HG03066 (cell line): ENCODE results near the gene DYSF.

Source experiments
- ATAC-seq: cut with Tn5 transposase; IDR thresholded peaks from one replicate; pipeline ENCODE4 v1.9.1; 2021; ENCODE audit warnings: low read depth; ENCODE audit not compliant: unreplicated experiment

Gene DYSF

DNA sequence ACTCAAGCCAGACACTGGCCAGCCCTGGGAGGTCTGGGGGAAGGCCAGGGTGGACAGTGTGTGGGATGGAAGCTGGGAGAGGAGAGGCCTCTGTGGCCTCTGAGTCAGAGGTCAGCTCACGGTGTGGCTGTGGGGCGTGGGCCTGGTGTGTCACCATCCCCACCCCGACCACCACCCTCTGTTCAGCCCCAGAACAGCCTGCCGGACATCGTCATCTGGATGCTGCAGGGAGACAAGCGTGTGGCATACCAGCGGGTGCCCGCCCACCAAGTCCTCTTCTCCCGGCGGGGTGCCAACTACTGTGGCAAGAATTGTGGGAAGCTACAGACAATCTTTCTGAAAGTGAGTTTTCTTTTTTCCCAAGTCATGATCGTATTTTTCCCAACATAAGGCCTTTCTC lies 110.5 kb downstream of the DYSF start:
- no peak for ATAC-seq

- no peak for ATAC-seq
These were observed 111.0 kb downstream of the DYSF start for GRCh38 chr2:71564361-71564760.

DNA sequence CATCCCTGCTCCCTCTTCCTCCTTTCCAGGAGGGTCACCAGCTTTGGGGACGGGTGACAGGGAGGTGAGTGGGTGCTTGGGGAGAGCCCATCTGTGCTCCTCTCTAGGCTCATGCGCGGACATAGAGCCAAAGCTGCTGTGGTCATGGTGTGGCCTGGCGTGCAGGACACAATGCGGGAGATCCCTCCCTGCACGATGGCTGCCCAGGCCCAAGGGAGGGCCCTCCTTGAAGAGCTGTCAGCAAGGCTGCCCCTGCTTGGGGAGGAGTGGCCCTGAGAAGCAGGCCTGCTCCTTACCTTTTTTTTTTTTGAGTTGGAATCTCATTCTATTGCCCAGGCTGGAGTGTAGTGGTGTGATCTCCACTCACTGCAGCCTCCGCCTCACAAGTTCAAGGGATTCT lies 111.4 kb downstream of the DYSF start:
- ATAC-seq = no peak

DNA sequence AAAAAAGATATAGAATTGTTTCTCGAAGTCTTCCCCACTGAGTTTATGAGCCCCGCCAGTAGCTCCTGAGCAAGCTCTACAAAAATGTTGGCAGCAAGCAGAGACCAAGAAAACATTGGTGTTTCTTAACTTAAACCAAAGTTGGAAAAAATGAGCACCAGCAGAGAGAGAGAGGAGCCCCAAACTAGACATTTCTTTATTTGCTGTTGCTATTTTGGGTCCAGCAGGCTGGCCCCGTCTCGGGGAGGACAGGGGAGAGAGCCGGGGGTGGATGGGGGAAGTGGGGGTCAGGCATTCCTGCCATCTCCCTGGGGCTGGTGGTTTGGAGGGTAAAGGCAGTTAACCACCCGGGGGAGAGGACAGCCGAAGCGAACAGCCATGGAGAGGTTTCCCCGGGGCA lies 113.0 kb downstream of the DYSF start:
- no peak for ATAC-seq

DNA sequence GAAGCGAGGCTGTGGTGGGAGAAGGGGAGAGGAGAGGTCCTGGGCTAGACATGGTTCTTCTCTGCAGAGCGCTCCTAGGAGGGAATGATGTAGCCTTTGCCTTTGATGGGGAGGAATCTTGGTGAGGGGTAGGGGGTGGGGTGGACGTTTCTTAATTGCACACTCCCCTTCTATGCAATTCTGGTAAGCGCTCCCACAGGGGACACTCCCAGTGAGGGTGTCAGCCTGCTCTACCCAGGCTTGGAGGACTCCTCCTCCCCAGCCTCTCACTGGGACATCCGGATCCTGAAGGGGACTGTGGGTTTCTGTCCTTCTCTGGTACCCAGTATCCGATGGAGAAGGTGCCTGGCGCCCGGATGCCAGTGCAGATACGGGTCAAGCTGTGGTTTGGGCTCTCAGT lies 114.3 kb downstream of the DYSF start:
- ATAC-seq = no peak

DNA sequence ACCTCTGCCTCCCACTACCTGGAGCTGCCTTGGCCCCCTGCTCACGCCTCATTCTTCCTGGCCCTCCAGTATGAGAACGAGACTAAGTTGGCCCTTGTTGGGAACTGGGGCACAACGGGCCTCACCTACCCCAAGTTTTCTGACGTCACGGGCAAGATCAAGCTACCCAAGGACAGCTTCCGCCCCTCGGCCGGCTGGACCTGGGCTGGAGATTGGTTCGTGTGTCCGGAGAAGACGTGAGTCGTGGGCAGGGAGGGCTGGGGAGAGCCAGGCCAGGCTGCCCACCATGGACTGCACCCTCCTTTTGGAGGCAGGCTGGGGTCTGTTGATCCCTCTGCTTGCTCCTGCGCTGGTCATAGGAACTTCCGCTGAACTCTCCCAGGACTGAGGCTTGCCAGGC lies 114.7 kb downstream of the DYSF start:
- ATAC-seq = no peak

GRCh38 chr2:71570511-71570910 lies 117.2 kb downstream of the DYSF start:
- no peak for ATAC-seq

- ATAC-seq = no peak
These were observed 117.6 kb downstream of the DYSF start for GRCh38 chr2:71570951-71571460.

DNA sequence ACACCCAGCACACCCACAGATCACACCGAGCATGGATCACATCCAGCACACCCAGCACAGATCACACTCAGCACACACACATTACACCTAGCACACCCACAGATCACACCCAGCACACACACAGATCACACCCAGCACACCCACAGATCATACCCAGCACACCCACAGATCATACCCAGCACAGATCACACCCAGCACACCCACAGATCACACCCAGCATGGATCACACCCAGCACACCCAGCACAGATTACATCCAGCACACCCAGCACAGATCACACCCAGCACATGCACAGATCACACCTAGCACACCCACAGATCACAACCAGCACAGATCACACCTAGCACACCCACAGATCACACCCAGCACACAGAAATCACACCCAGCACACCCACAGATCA lies 118.6 kb downstream of the DYSF start:
- no peak for ATAC-seq

DNA sequence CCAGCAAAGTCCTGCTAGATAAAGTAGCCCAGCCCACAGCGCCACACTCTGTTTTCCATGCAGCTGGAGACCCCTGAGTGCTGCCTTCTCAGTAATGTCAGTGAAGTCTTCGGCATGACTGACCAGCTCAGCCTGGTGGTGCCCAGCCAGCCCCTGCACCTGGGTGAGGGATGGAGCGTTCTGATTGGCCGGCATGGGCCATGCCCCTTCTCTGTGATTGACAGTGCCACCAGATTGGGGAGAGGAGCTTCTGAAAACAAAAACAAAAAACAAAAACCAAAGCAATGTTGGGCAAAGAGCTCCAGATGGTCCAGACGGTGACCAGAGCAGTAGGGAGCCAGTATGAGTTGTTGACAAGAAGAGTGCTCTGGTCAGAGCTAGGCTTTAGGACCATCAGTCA lies 122.6 kb downstream of the DYSF start:
- ATAC-seq = no peak

DNA sequence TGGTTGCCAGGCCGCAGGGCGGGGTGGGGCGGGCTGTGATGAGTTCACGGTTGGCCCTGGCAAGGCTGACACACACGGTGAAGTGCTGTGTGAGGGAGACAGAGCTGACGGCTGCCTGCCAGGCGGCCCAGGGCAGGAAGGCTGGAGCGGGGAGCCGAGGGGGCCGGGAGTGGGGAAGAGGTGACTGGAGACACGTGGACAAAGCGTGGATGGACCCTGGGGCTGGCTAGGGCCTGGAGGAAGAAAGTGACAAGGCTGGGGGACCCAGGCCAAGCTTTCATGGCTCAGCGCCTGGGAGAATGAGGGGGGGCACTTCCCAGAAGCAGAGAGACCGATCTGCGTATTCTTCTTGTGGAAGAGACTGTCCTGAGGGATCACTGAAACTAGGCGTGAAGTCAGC lies 123.2 kb downstream of the DYSF start:
- ATAC-seq = no peak

GRCh38 chr2:71577209-71577608 lies 123.8 kb downstream of the DYSF start:
- ATAC-seq = no peak

- ATAC-seq = no peak
These were observed 125.5 kb downstream of the DYSF start for GRCh38 chr2:71578767-71579342.

DNA sequence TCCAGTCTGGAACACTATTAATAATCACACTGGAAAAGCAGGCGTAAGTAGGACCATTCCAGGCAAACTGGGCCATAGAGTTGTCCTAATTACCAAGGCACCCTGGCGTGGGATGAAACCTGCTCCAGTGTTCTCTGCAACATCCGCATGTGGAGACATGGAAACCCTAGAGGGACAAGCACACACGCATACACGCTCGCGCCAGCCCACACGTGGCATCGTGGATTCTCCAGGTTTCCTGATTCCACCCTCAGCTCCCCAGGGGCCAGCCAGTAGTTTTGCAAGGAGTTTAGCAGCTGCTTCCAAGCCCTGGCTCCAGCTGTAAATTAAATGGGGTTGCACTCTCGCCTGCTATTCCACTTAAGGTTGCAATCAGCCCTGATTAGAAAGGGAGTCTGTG lies 127.7 kb downstream of the DYSF start:
- ATAC-seq = no peak

DNA sequence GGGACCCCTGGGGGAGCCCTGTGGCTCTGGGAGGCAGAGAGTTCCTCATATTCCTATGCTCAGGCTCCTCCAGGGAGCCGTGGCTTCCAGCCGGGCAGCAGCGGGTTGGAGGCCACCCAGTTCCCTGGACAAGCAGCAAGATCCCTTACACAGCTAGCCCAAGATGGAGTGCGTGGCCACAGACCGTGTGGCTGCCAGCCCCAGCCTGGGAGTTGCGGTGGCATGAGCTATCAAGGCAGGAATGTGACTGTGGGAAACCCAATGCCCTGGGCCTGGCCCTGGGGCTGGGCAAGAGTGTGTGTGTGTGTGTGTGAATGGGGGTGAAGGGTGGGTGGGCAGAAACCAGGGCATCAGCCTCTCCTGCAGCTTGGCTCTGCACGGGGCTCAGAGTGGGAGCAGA lies 130.5 kb downstream of the DYSF start:
- ATAC-seq = no peak

- ATAC-seq = no peak
These were observed 133.1 kb downstream of the DYSF start for GRCh38 chr2:71586471-71586870.

GRCh38 chr2:71587509-71588073 lies 134.2 kb downstream of the DYSF start:
- no peak for ATAC-seq

DNA sequence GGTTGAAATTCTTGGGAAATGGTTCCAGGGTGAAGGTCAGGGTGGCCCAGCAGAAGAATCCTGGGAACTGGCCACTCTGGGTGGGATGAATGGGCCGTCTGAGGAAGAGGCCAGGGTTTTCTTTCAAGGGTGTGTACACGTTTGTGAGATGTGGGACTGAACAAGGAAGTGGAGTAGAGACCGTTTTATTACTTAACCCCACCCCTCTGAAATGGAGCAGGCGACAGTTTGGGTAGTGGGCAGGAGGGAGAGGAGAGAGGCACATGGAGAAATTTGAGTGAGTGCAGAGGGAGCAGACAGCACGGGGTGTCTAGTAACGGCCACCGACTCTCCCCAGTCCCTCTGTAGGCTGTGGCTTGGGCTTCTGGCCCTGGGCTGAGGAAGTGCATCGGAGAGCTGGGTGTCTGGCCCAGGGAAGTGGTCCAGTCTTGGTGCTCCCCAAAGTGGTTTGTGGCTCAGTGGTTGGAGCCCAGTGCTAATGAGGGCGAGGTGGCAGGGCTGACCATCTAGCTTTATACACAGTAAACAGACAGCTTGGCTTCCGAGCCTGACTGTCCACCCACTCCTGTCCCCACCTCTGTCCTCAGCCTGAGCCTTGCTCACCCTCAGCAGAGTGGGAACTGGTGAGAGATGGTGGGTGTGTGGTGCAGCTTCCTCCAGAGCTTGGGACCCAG lies 135.3 kb downstream of the DYSF start:
- no peak for ATAC-seq

- ATAC-seq = no peak
These were observed 136.4 kb downstream of the DYSF start for GRCh38 chr2:71589763-71590162.

DNA sequence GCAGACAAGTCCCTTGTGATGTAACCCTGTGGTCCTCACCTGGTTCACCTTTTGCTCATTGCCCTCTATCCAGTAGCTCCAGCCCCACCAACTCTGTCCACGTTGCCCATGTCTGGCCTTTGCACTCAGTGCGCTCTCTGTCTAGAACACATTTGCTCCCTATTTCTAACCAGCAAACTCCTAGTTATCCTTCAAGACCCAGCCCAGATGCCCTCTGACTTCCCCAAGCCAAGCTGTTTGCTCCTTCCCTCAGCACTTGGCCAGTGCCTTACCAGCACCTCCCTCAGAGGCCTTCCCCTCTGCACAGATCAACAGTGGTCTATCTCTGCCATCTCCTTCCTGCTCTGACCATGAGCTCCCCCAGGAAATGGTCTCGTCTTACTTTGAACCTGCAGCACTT lies 137.7 kb downstream of the DYSF start:
- ATAC-seq = no peak

DNA sequence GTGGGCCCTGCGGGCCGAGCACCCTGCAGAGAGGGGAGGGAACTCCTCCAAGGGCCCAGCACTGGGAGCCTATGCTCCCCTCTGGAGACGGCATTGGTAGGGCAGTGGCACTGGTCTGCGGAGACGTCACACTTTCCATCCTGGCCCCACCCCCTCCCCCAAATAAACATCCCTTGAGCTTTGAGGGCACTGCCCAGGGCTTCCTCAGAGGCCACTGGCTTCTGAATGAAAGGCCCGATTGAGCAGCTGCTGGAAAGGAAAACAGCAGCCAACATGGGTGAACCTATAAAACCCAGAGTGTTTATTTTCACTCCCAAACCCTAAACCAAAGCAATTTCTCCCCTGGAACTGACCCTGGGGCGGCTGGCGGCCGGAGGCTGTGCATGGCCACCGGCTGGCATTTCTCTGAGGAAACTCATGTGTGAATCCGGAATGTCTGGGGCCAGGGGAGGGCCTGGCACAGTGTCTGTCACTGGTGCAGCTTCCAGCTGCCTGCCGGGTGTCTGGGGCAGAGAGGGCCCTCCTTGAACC lies 138.9 kb downstream of the DYSF start:
- no peak for ATAC-seq

GRCh38 chr2:71595569-71595968 lies 142.2 kb downstream of the DYSF start:
- no peak for ATAC-seq
